Tibial nerve (tissue), 4 donors: ENCODE measurements around the gene SQOR.

ENCODE experiments used
- EP300 ChIP-seq, 2 donors: sonication (generic); formaldehyde crosslinking; IDR thresholded peaks; one replicate each; pipeline ENCODE4 v1.6.1; 2017; ENCODE audit warnings: antibody characterized with exemption in 2 of 2, mild to moderate bottlenecking in 1 of 2
- POLR2A ChIP-seq, 2 donors: fragments of 450-650 bp; IDR thresholded peaks; one replicate each; pipeline ENCODE4 v1.6.1; 2017; ENCODE audit warnings: antibody characterized with exemption in 2 of 2, mild to moderate bottlenecking in 2 of 2, moderate library complexity in 2 of 2
- TF ChIP-seq, protein P1 (sequence below), 5 experiments: fragments of 200-600 bp in 3 of 5; fragments of 450-650 bp in 2 of 5; sonication (generic) in 3 of 5; IDR thresholded peaks; one replicate each; pipeline ENCODE4 v1.5.1; 2016 to 2019; ENCODE audit warnings: antibody characterized with exemption in 5 of 5, mild to moderate bottlenecking in 3 of 5, moderate library complexity in 2 of 5

GRCh38 chr15:45587095-45587862 is 47.5 kb upstream of the SQOR start, which contains the start of gene BLOC1S6:
- TF ChIP-seq, protein P1, sequence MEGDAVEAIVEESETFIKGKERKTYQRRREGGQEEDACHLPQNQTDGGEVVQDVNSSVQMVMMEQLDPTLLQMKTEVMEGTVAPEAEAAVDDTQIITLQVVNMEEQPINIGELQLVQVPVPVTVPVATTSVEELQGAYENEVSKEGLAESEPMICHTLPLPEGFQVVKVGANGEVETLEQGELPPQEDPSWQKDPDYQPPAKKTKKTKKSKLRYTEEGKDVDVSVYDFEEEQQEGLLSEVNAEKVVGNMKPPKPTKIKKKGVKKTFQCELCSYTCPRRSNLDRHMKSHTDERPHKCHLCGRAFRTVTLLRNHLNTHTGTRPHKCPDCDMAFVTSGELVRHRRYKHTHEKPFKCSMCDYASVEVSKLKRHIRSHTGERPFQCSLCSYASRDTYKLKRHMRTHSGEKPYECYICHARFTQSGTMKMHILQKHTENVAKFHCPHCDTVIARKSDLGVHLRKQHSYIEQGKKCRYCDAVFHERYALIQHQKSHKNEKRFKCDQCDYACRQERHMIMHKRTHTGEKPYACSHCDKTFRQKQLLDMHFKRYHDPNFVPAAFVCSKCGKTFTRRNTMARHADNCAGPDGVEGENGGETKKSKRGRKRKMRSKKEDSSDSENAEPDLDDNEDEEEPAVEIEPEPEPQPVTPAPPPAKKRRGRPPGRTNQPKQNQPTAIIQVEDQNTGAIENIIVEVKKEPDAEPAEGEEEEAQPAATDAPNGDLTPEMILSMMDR (IDR thresholded peaks at IDR 0.05): peak in 1 of 5 experiments; percentile 17
- peak in 1 of 2 donors; percentile 97 for TF ChIP-seq EP300 (IDR thresholded peaks at IDR 0.05)
- peak in 1 of 2 donors; percentile 82 for TF ChIP-seq POLR2A (IDR thresholded peaks at IDR 0.05)
